Measurements from ENCODE around the gene UMODL1.

GRCh38 chr21:42124826-42125570 is 53.9 kb downstream of the UMODL1 start:
- TF ChIP-seq EP300 (IDR thresholded peaks at IDR 0.05) (no peak), CTCF (IDR thresholded peaks at IDR 0.05) (no peak)

Data from stomach (tissue), 4 donors.